H9 (cell line): Measurements from ENCODE around the gene ABHD11. TPM values are rescaled to one million over a fixed set of nuclear protein-coding genes. Genes with fewer than 3 reads are reported as not detected.
"Not testable (repeated sequence)": the region's sequence is repeated elsewhere in the genome, so short reads cannot be mapped to it uniquely, and the experiment has no call there.

ENCODE experiments used
- DNase-seq: peaks from one replicate; pipeline ENCODE4 v3.0.0-alpha.2; 2017
- H2AFZ ChIP-seq: one replicate; pipeline ENCODE4 v1.6.1; 2013; ENCODE audit warnings: mild to moderate bottlenecking, low read length, control low read depth, moderate library complexity
- H2AK5ac ChIP-seq: 2 replicates; pipeline ENCODE4 v1.6.1; 2013; ENCODE audit warnings: low read length, control low read depth, mixed read lengths; ENCODE audit not compliant: insufficient read length
- H2BK120ac ChIP-seq: one replicate; pipeline ENCODE4 v1.6.1; 2013; ENCODE audit warnings: low read depth, mild to moderate bottlenecking, low read length, control low read depth, inconsistent platforms; ENCODE audit not compliant: poor library complexity, severe bottlenecking
- H2BK12ac ChIP-seq: 2 replicates; pipeline ENCODE4 v1.6.1; 2013; ENCODE audit warnings: low read length, control low read depth, mixed read lengths, low read depth; ENCODE audit not compliant: insufficient read length
- H2BK15ac ChIP-seq: 2 replicates; pipeline ENCODE4 v1.6.1; 2013; ENCODE audit warnings: low read depth, low read length, control low read depth
- H2BK20ac ChIP-seq: one replicate; pipeline ENCODE4 v1.6.1; 2013; ENCODE audit warnings: low read depth, mild to moderate bottlenecking, low read length, control low read depth, inconsistent platforms; ENCODE audit not compliant: poor library complexity, severe bottlenecking
- H2BK5ac ChIP-seq: 2 replicates; pipeline ENCODE4 v1.6.1; 2013; ENCODE audit warnings: low read length, control low read depth, mixed read lengths; ENCODE audit not compliant: insufficient read length
- H3K14ac ChIP-seq: 2 replicates; pipeline ENCODE4 v1.6.1; 2013; ENCODE audit warnings: low read length, control low read depth; ENCODE audit not compliant: insufficient read depth
- H3K18ac ChIP-seq: 2 replicates; pipeline ENCODE4 v1.6.1; 2013; ENCODE audit warnings: low read depth, mild to moderate bottlenecking, mixed read lengths, low read length, control low read depth; ENCODE audit not compliant: insufficient read length
- H3K23ac ChIP-seq: 2 replicates; pipeline ENCODE4 v1.6.1; 2013; ENCODE audit warnings: low read length, control low read depth, mixed read lengths, low read depth; ENCODE audit not compliant: insufficient read length
- H3K23me2 ChIP-seq: 2 replicates; pipeline ENCODE4 v1.6.1; 2013; ENCODE audit warnings: low read depth, mild to moderate bottlenecking, mixed read lengths, low read length, control low read depth; ENCODE audit not compliant: insufficient read length, poor library complexity, severe bottlenecking
- H3K27ac ChIP-seq: 2 replicates; pipeline ENCODE4 v1.5.1; 2013; ENCODE audit warnings: low read length, control low read depth, mixed read lengths, low read depth; ENCODE audit not compliant: insufficient read length
- H3K27me3 ChIP-seq: 2 replicates; pipeline ENCODE4 v1.6.1; 2013; ENCODE audit warnings: low read length, control low read depth, inconsistent platforms; ENCODE audit not compliant: insufficient read depth
- H3K4ac ChIP-seq: 2 replicates; pipeline ENCODE4 v1.6.1; 2013; ENCODE audit warnings: low read depth, mild to moderate bottlenecking, control low read depth, inconsistent platforms, low read length, moderate library complexity
- H3K4me1 ChIP-seq: 2 replicates; pipeline ENCODE4 v1.6.1; 2013; ENCODE audit warnings: low read length, control low read depth, inconsistent platforms; ENCODE audit not compliant: insufficient read depth
- H3K4me2 ChIP-seq: 2 replicates; pipeline ENCODE4 v1.6.1; 2013; ENCODE audit warnings: low read length, control low read depth, mixed read lengths; ENCODE audit not compliant: insufficient read length, insufficient read depth
- H3K56ac ChIP-seq: 2 replicates; pipeline ENCODE4 v1.6.1; 2013; ENCODE audit warnings: low read depth, mild to moderate bottlenecking, mixed read lengths, low read length, control low read depth; ENCODE audit not compliant: insufficient read length
- H3K79me1 ChIP-seq: 2 replicates; pipeline ENCODE4 v1.6.1; 2013; ENCODE audit warnings: low read depth, mild to moderate bottlenecking, moderate library complexity, low read length, control low read depth, inconsistent platforms; ENCODE audit not compliant: insufficient read depth, poor library complexity, severe bottlenecking
- H3K79me2 ChIP-seq: 2 replicates; pipeline ENCODE4 v1.6.1; 2013; ENCODE audit warnings: low read length, control low read depth, inconsistent platforms; ENCODE audit not compliant: insufficient read depth
- H3K9ac ChIP-seq: 2 replicates; pipeline ENCODE4 v1.6.1; 2013; ENCODE audit warnings: low read length, control low read depth, mixed read lengths; ENCODE audit not compliant: insufficient read length; ENCODE audit errors: extremely low read depth
- H3K9me3 ChIP-seq: one replicate; pipeline ENCODE4 v1.6.1; 2013; ENCODE audit warnings: low read depth, low read length, inconsistent platforms; ENCODE audit not compliant: control insufficient read depth
- H3T11ph ChIP-seq: one replicate; pipeline ENCODE4 v1.6.1; 2013; ENCODE audit warnings: mild to moderate bottlenecking, low read length, control low read depth, inconsistent platforms
- H4K20me1 ChIP-seq: one replicate; pipeline ENCODE4 v1.6.1; 2013; ENCODE audit not compliant: control insufficient read depth, insufficient read length, insufficient read depth
- H4K5ac ChIP-seq: 2 replicates; pipeline ENCODE4 v1.6.1; 2013; ENCODE audit warnings: low read depth, mild to moderate bottlenecking, mixed read lengths, low read length, control low read depth; ENCODE audit not compliant: insufficient read length
- H4K8ac ChIP-seq: replicated peaks from 2 replicates; pipeline ENCODE4 v1.6.1; 2013; ENCODE audit warnings: low read length, control low read depth, mixed read lengths, low read depth; ENCODE audit not compliant: insufficient read length
- H4K91ac ChIP-seq: 2 replicates; pipeline ENCODE4 v1.6.1; 2013; ENCODE audit warnings: low read depth, mild to moderate bottlenecking, moderate library complexity, mixed read lengths, low read length, control low read depth; ENCODE audit not compliant: insufficient read length
- H3K27ac Mint-ChIP-seq, 3 experiments: 2 replicates in 2 of 3; 3 replicates in 1 of 3; pipeline ENCODE4 v1.8.0; 2020 to 2021; ENCODE audit warnings: mixed read lengths in 3 of 3, mild to moderate bottlenecking in 1 of 3, moderate library complexity in 1 of 3
- H3K27me3 Mint-ChIP-seq: 2 replicates; pipeline ENCODE4 v1.8.0; 2021; ENCODE audit warnings: low read depth, mild to moderate bottlenecking, moderate library complexity, mixed read lengths
- H3K36me3 Mint-ChIP-seq, 3 experiments: 2 replicates in 2 of 3; 3 replicates in 1 of 3; pipeline ENCODE4 v1.8.0; 2020 to 2021; ENCODE audit warnings: low read depth in 3 of 3, mixed read lengths in 3 of 3; ENCODE audit not compliant: insufficient read depth in 1 of 3
- H3K4me1 Mint-ChIP-seq, 2 experiments: 2 replicates each; pipeline ENCODE4 v1.8.0; 2020; ENCODE audit warnings: mixed read lengths in 2 of 2
- H3K4me3 Mint-ChIP-seq, 2 experiments: 2 replicates in 1 of 2; 3 replicates in 1 of 2; pipeline ENCODE4 v1.8.0; 2020 to 2021; ENCODE audit warnings: mild to moderate bottlenecking in 2 of 2, mixed read lengths in 2 of 2, moderate library complexity in 1 of 2
- H3K9me3 Mint-ChIP-seq, 2 experiments: 2 replicates in 1 of 2; 3 replicates in 1 of 2; pipeline ENCODE4 v1.8.0; 2020; ENCODE audit warnings: mild to moderate bottlenecking in 2 of 2, mixed read lengths in 2 of 2, moderate library complexity in 1 of 2
- CTCF ChIP-seq: fragments of 200-600 bp; sonication (generic); conservative IDR thresholded peaks from 3 replicates; pipeline ENCODE4 v1.8.0; 2021; ENCODE audit warnings: antibody characterized with exemption, mild to moderate bottlenecking
- WGBS: extraction: QIAGEN DNeasy Blood & Tissue Kit; methylation state at CpG from one replicate; pipeline ENCODE4 v1.1.7; 2013; ENCODE audit warnings: missing lambda C conversion rate, low lambda C conversion rate, mixed read lengths; ENCODE audit not compliant: insufficient read length; ENCODE audit errors: extremely low coverage; 5-methylcytosine and 5-hydroxymethylcytosine counted together
- total RNA-seq: library from RNA; stranded (reverse); gene quantifications from 2 replicates; pipeline ENCODE4 v1.2.1, GENCODE V29; 2021

ABHD11 gene
- total RNA-seq, 1 experiment from 2014 or later = 34.4 TPM

- no peaks in the 10 kb centered on the region for H3K79me1 ChIP-seq
- Mint-ChIP-seq H3K27me3 (peaks cover 25% of the 10 kb centered on the region), H3K4me1 (peaks cover 0 to 10% of the 10 kb centered on the region in 2 experiments; a peak in 2 of 4 replicates), H3K4me3 (no peak overlapping the region), H3K27ac (peak overlapping the region in 1 of 3 experiments; percentile 18; a peak in 1 of 7 replicates), H3K36me3 (peaks cover 0 to 2% (median 0%) of the 10 kb centered on the region in 3 experiments; a peak in 2 of 7 replicates), H3K9me3 (no peaks in the 10 kb centered on the region; a peak in 1 of 5 replicates)
- no peak overlapping the region for H4K5ac ChIP-seq
- H3K23ac ChIP-seq = no peak overlapping the region
- no peak overlapping the region for H2BK15ac ChIP-seq
- TF ChIP-seq CTCF = no peak
- no peaks in the 10 kb centered on the region for H3K9me3 ChIP-seq
- no peak overlapping the region for H2BK12ac ChIP-seq
- no peak overlapping the region for H3K14ac ChIP-seq
- no peak overlapping the region for H4K8ac ChIP-seq
- H3K4me2 ChIP-seq = no peak overlapping the region
- no peak for DNase-seq
- H2AK5ac ChIP-seq = no peak overlapping the region
- H2BK20ac ChIP-seq = no peak overlapping the region
- no peak overlapping the region for H3K18ac ChIP-seq
- H4K91ac ChIP-seq = no peak overlapping the region
- H4K20me1 ChIP-seq = no peaks in the 10 kb centered on the region
- H3K27ac ChIP-seq = no peak overlapping the region
- peaks cover 9% of the 10 kb centered on the region for H3K23me2 ChIP-seq
- no peak overlapping the region for H2BK120ac ChIP-seq
- no peak overlapping the region for H3T11ph ChIP-seq
- WGBS = no CpG with 5 or more reads among the region's 16 CpGs
- no peak overlapping the region for H3K9ac ChIP-seq
- no peak overlapping the region for H2BK5ac ChIP-seq
- H3K4me1 ChIP-seq = no peaks in the 10 kb centered on the region
- no peak overlapping the region for H3K56ac ChIP-seq
- H3K27me3 ChIP-seq = peaks cover 3% of the 10 kb centered on the region; the same call in 1 of the 2 replicates
- H3K4ac ChIP-seq = no peak overlapping the region
- H3K79me2 ChIP-seq = no peaks in the 10 kb centered on the region
- no peak overlapping the region for H2AFZ ChIP-seq
Measured at GRCh38 chr7:73715648-73716317, 22.8 kb downstream of the ABHD11 start.

- not testable (repeated sequence) for H2BK15ac ChIP-seq, H3K27me3 Mint-ChIP-seq, H3K27me3 ChIP-seq, H3K14ac ChIP-seq, H3K23ac ChIP-seq, H3K4me2 ChIP-seq, H2BK12ac ChIP-seq, H3K4ac ChIP-seq, H3K56ac ChIP-seq, H3K18ac ChIP-seq, H3K9me3 Mint-ChIP-seq, H3K4me3 Mint-ChIP-seq, H2AFZ ChIP-seq, DNase-seq, H3K79me2 ChIP-seq, H3K36me3 Mint-ChIP-seq, H2AK5ac ChIP-seq, H3K27ac ChIP-seq, H4K5ac ChIP-seq, H3K4me1 ChIP-seq, H2BK5ac ChIP-seq, H2BK120ac ChIP-seq, H3K79me1 ChIP-seq, H3T11ph ChIP-seq, H3K23me2 ChIP-seq, H3K27ac Mint-ChIP-seq, H2BK20ac ChIP-seq, H3K9me3 ChIP-seq, H3K9ac ChIP-seq, H4K8ac ChIP-seq, H4K20me1 ChIP-seq, H3K4me1 Mint-ChIP-seq, H4K91ac ChIP-seq
- no CpG with 5 or more reads among the region's 6 CpGs for WGBS
Measured at GRCh38 chr7:73713319-73713718, 25.3 kb downstream of the ABHD11 start.
